Neural cell (in vitro differentiated cells): ENCODE results near the gene TBL1X.

ENCODE experiments used
- EP300 ChIP-seq: fragments of 450-650 bp; conservative IDR thresholded peaks from 2 replicates; pipeline ENCODE4 v1.6.1; 2014; ENCODE audit warnings: antibody characterized with exemption, mild to moderate bottlenecking, moderate library complexity; ENCODE audit not compliant: poor library complexity, severe bottlenecking
- POLR2AphosphoS5 ChIP-seq: IDR thresholded peaks from 2 replicates; pipeline ENCODE4 v1.6.1; 2012
- RAD21 ChIP-seq: fragments of 450-650 bp; conservative IDR thresholded peaks from 2 replicates; pipeline ENCODE4 v1.6.1; 2014; ENCODE audit warnings: antibody characterized with exemption, mild to moderate bottlenecking, moderate library complexity
- TF ChIP-seq, protein P1 (sequence below): fragments of 450-650 bp; IDR thresholded peaks from 2 replicates; pipeline ENCODE4 v1.5.1; 2014; ENCODE audit warnings: antibody characterized with exemption, mild to moderate bottlenecking, moderate library complexity; ENCODE audit not compliant: poor library complexity, severe bottlenecking

DNA sequence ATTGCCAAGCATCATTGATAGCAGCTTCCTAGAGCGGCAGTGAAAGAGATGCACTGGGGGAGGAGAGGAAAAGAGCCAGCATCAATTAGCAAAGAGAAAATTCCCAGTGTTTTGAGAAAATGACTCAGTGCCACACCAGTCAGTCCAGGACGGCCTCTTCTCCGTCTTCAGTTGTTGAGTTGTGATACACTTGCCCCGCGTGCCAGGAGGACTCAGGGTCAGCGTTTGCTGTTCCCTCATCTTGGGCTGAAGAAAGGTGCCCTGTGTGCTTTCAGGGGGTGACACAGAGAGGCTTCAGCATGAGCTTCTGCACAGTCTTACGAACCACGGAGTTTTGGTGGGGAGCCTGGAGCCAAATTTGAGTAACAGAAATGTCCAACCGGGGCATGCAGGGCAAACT is 218.5 kb downstream of the TBL1X start:
- TF ChIP-seq, protein P1, sequence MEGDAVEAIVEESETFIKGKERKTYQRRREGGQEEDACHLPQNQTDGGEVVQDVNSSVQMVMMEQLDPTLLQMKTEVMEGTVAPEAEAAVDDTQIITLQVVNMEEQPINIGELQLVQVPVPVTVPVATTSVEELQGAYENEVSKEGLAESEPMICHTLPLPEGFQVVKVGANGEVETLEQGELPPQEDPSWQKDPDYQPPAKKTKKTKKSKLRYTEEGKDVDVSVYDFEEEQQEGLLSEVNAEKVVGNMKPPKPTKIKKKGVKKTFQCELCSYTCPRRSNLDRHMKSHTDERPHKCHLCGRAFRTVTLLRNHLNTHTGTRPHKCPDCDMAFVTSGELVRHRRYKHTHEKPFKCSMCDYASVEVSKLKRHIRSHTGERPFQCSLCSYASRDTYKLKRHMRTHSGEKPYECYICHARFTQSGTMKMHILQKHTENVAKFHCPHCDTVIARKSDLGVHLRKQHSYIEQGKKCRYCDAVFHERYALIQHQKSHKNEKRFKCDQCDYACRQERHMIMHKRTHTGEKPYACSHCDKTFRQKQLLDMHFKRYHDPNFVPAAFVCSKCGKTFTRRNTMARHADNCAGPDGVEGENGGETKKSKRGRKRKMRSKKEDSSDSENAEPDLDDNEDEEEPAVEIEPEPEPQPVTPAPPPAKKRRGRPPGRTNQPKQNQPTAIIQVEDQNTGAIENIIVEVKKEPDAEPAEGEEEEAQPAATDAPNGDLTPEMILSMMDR: no peak
- TF ChIP-seq RAD21 (no peak), POLR2AphosphoS5 (no peak), EP300 (no peak)
